Thyroid gland (tissue), 4 donors: ENCODE data around the gene NUP58.

ENCODE experiments used
- CTCF ChIP-seq, 6 experiments: fragments of 200-600 bp in 3 of 6; fragments of 450-650 bp in 3 of 6; sonication (generic) in 3 of 6; IDR thresholded peaks; one replicate each; pipeline ENCODE4 v1.5.1; 2016 to 2019; ENCODE audit warnings: antibody characterized with exemption in 6 of 6, mild to moderate bottlenecking in 2 of 6, inconsistent platforms in 1 of 6, moderate library complexity in 1 of 6
- POLR2A ChIP-seq, 2 donors: fragments of 450-650 bp; IDR thresholded peaks; one replicate each; pipeline ENCODE4 v1.6.1; 2017; ENCODE audit warnings: antibody characterized with exemption in 2 of 2, mild to moderate bottlenecking in 2 of 2, moderate library complexity in 1 of 2

DNA sequence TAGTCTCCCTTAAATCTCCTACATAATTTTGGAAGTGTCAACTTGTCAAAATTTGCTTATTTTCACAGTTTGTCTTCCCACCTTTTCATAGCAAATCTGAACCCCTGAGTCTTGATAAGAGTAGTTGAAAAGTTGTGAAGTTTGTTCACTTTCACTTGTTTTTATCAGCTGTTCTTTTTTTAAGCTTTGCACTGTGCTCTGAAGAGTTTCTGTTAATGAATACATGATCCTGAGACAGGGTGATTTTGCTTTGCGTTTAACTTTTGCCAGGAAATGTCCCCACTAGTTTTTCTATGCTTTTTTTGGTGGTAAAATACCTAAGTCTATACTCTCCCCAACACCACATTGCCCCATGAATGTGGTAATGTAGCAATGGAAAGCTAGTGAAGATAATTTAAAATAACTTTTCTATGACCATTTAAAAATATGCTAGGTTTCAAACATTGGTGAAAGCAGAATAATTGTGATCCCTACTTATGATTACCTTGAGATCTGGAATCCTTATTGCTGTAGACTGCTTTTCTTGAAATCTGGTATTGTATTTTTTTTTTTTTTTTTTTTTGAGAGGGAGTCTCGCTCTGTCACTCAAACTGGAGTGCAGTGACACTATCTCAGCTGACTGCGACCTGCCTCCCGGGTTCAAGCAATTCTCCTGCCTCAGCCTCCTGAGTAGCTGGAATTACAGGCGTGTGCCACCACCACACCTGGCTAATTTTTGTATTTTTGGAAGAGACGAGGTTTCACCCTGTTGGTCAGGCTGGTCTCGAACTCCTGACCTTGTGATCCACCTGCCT lies 5.4 kb downstream of the NUP58 start:
- TF ChIP-seq CTCF (IDR thresholded peaks at IDR 0.05): no peak
- no peak for TF ChIP-seq POLR2A (IDR thresholded peaks at IDR 0.05)
